ENCODE data around the gene KRT26.

GRCh38 chr17:40753804-40754203 lies 18.2 kb downstream of the KRT26 start:
- TF ChIP-seq CTCF (IDR thresholded peaks at IDR 0.05), result no peak
- no peak for TF ChIP-seq POLR2A (IDR thresholded peaks at IDR 0.05)

Measured in body of pancreas (tissue), 4 donors.